HepG2 (cell line): ENCODE measurements around the gene FRMD5.

Experiments used
- MEIS1 ChIP-seq: sonication (generic); formaldehyde crosslinking; IDR thresholded peaks from 2 replicates; pipeline ENCODE4 v1.9.0; 2021; ENCODE audit warnings: mild to moderate bottlenecking, missing genetic modification reagents, moderate library complexity, borderline replicate concordance
- RXRA ChIP-seq: sonication (generic); formaldehyde crosslinking; IDR thresholded peaks from 2 replicates; pipeline ENCODE4 v1.5.1; 2020; ENCODE audit warnings: missing genetic modification reagents
- SIN3A ChIP-seq: IDR thresholded peaks from 2 replicates; pipeline ENCODE4 v1.6.1; 2011; ENCODE audit warnings: low read depth, mild to moderate bottlenecking, control low read depth, low read length, borderline replicate concordance
- TF ChIP-seq, protein P1 (sequence below): sonication (generic); formaldehyde crosslinking; IDR thresholded peaks from 2 replicates; pipeline ENCODE4 v1.4.0; 2020; ENCODE audit warnings: missing genetic modification reagents
- TF ChIP-seq, protein P2 (sequence below): sonication (generic); formaldehyde crosslinking; IDR thresholded peaks from 2 replicates; pipeline ENCODE4 v1.5.0; 2020; ENCODE audit warnings: mild to moderate bottlenecking, missing genetic modification reagents, moderate library complexity

DNA sequence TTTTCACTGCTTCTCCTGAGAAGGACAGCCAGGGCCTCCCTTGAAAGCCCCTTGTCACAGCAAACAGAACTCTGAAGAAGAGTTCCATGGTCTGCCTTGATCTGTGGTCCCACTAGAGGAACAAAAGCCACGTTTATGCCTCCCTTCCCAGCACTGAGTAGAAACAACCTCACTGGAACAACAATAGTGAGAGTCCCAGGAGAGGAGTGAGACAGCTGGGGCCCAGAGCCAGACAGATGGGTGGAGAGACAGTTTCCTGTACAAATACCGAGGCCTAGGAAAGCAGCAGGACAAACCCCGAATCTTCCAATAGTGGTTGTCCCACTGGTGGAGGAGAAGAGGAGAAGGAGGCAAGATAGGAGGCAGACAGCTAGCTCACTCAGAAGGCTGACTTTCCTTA is 262.2 kb downstream of the FRMD5 start:
- TF ChIP-seq, protein P1, sequence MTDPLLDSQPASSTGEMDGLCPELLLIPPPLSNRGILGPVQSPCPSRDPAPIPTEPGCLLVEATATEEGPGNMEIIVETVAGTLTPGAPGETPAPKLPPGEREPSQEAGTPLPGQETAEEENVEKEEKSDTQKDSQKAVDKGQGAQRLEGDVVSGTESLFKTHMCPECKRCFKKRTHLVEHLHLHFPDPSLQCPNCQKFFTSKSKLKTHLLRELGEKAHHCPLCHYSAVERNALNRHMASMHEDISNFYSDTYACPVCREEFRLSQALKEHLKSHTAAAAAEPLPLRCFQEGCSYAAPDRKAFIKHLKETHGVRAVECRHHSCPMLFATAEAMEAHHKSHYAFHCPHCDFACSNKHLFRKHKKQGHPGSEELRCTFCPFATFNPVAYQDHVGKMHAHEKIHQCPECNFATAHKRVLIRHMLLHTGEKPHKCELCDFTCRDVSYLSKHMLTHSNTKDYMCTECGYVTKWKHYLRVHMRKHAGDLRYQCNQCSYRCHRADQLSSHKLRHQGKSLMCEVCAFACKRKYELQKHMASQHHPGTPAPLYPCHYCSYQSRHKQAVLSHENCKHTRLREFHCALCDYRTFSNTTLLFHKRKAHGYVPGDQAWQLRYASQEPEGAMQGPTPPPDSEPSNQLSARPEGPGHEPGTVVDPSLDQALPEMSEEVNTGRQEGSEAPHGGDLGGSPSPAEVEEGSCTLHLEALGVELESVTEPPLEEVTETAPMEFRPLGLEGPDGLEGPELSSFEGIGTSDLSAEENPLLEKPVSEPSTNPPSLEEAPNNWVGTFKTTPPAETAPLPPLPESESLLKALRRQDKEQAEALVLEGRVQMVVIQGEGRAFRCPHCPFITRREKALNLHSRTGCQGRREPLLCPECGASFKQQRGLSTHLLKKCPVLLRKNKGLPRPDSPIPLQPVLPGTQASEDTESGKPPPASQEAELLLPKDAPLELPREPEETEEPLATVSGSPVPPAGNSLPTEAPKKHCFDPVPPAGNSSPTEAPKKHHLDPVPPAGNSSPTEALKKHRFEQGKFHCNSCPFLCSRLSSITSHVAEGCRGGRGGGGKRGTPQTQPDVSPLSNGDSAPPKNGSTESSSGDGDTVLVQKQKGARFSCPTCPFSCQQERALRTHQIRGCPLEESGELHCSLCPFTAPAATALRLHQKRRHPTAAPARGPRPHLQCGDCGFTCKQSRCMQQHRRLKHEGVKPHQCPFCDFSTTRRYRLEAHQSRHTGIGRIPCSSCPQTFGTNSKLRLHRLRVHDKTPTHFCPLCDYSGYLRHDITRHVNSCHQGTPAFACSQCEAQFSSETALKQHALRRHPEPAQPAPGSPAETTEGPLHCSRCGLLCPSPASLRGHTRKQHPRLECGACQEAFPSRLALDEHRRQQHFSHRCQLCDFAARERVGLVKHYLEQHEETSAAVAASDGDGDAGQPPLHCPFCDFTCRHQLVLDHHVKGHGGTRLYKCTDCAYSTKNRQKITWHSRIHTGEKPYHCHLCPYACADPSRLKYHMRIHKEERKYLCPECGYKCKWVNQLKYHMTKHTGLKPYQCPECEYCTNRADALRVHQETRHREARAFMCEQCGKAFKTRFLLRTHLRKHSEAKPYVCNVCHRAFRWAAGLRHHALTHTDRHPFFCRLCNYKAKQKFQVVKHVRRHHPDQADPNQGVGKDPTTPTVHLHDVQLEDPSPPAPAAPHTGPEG (CRISPR knock-in tag) = no peak
- TF ChIP-seq, protein P2, sequence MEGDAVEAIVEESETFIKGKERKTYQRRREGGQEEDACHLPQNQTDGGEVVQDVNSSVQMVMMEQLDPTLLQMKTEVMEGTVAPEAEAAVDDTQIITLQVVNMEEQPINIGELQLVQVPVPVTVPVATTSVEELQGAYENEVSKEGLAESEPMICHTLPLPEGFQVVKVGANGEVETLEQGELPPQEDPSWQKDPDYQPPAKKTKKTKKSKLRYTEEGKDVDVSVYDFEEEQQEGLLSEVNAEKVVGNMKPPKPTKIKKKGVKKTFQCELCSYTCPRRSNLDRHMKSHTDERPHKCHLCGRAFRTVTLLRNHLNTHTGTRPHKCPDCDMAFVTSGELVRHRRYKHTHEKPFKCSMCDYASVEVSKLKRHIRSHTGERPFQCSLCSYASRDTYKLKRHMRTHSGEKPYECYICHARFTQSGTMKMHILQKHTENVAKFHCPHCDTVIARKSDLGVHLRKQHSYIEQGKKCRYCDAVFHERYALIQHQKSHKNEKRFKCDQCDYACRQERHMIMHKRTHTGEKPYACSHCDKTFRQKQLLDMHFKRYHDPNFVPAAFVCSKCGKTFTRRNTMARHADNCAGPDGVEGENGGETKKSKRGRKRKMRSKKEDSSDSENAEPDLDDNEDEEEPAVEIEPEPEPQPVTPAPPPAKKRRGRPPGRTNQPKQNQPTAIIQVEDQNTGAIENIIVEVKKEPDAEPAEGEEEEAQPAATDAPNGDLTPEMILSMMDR = no peak
- TF ChIP-seq SIN3A (no peak), MEIS1 (CRISPR knock-in tag) (no peak), RXRA (CRISPR knock-in tag) (no peak)
